Astrocyte (in vitro differentiated cells and primary cell): ENCODE data around the gene PRKCH. TPM values are rescaled to one million over a fixed set of nuclear protein-coding genes. Genes with fewer than 3 reads are reported as not detected.

Source experiments
- DNase-seq: peaks from one replicate; pipeline ENCODE4 v3.0.0-alpha.2; 2010; ENCODE audit warnings: low read depth
- FAIRE-seq: peaks from 2 replicates; lab custom pipeline; 2011; peaks lifted over from hg19 to GRCh38; lab: Jason Lieb, UNC
- H2AFZ ChIP-seq: 2 replicates; pipeline ENCODE4 v1.6.0; 2012; ENCODE audit warnings: low read depth, low read length, inconsistent platforms
- H3K27ac ChIP-seq: 2 replicates; pipeline ENCODE4 v1.5.1; 2011; ENCODE audit warnings: low read depth, low read length, inconsistent platforms
- H3K27me3 ChIP-seq: 2 replicates; pipeline ENCODE4 v1.6.0; 2011; ENCODE audit warnings: low read length, inconsistent platforms; ENCODE audit not compliant: insufficient read depth
- H3K36me3 ChIP-seq: 2 replicates; pipeline ENCODE4 v1.5.1; 2011; ENCODE audit warnings: low read length, inconsistent platforms; ENCODE audit not compliant: insufficient read depth
- H3K4me1 ChIP-seq: 2 replicates; pipeline ENCODE4 v1.5.1; 2011; ENCODE audit warnings: low read length, inconsistent platforms; ENCODE audit not compliant: insufficient read depth
- H3K4me2 ChIP-seq: 2 replicates; pipeline ENCODE4 v1.6.0; 2012; ENCODE audit warnings: low read length, inconsistent platforms
- H3K4me3 ChIP-seq: 2 replicates; pipeline ENCODE4 v1.5.1; 2011; ENCODE audit warnings: low read depth, mild to moderate bottlenecking, low read length, inconsistent platforms; ENCODE audit not compliant: insufficient read depth
- H3K79me2 ChIP-seq: 2 replicates; pipeline ENCODE4 v1.6.0; 2012; ENCODE audit warnings: mild to moderate bottlenecking, low read length, inconsistent platforms; ENCODE audit not compliant: insufficient read depth
- H3K9ac ChIP-seq: 2 replicates; pipeline ENCODE4 v1.6.0; 2012; ENCODE audit warnings: mild to moderate bottlenecking, low read length, inconsistent platforms
- H3K9me3 ChIP-seq: 2 replicates; pipeline ENCODE4 v1.5.1; 2012; ENCODE audit warnings: low read depth, mild to moderate bottlenecking, low read length, inconsistent platforms; ENCODE audit not compliant: insufficient read depth
- H4K20me1 ChIP-seq: 2 replicates; pipeline ENCODE4 v1.6.0; 2012; ENCODE audit warnings: low read length, inconsistent platforms; ENCODE audit not compliant: insufficient read depth
- H3K27ac Mint-ChIP-seq: one replicate; pipeline ENCODE4 v1.8.0; 2021; ENCODE audit warnings: mild to moderate bottlenecking, mixed read lengths; ENCODE audit not compliant: unreplicated experiment
- H3K27me3 Mint-ChIP-seq: one replicate; pipeline ENCODE4 v1.8.0; 2021; ENCODE audit warnings: low read depth, mixed read lengths; ENCODE audit not compliant: unreplicated experiment
- H3K36me3 Mint-ChIP-seq: one replicate; pipeline ENCODE4 v1.8.0; 2021; ENCODE audit warnings: low read depth, mixed read lengths; ENCODE audit not compliant: unreplicated experiment
- H3K4me1 Mint-ChIP-seq: one replicate; pipeline ENCODE4 v1.8.0; 2021; ENCODE audit warnings: low read depth, mixed read lengths; ENCODE audit not compliant: unreplicated experiment
- H3K4me3 Mint-ChIP-seq: one replicate; pipeline ENCODE4 v1.8.0; 2021; ENCODE audit warnings: mild to moderate bottlenecking, moderate library complexity, mixed read lengths; ENCODE audit not compliant: unreplicated experiment
- H3K9me3 Mint-ChIP-seq: one replicate; pipeline ENCODE4 v1.8.0; 2021; ENCODE audit warnings: mild to moderate bottlenecking, mixed read lengths; ENCODE audit not compliant: unreplicated experiment
- CTCF ChIP-seq: IDR thresholded peaks from 2 replicates; pipeline ENCODE4 v1.5.1; 2011; ENCODE audit warnings: low read depth, mild to moderate bottlenecking, inconsistent platforms, low read length, moderate library complexity; ENCODE audit not compliant: insufficient read depth
- EZH2 ChIP-seq: IDR thresholded peaks from 2 replicates; pipeline ENCODE4 v1.6.1; 2012; ENCODE audit warnings: mild to moderate bottlenecking, low read length, inconsistent platforms; ENCODE audit not compliant: insufficient read depth
- total RNA-seq: library from RNA; stranded (reverse); gene quantifications from 2 replicates; pipeline ENCODE4 v1.2.1, GENCODE V29; 2021

Gene PRKCH
- total RNA-seq, 1 donor from 2014 or later, result 6.0 TPM

GRCh38 chr14:61281948-61282275 is 39.5 kb upstream of the PRKCH start:
- H2AFZ ChIP-seq, result no peak overlapping the region
- H3K4me3 Mint-ChIP-seq, result no peak overlapping the region
- H3K79me2 ChIP-seq, result no peaks in the 10 kb centered on the region
- H3K36me3 ChIP-seq, result no peaks in the 10 kb centered on the region
- peaks cover 29% of the 10 kb centered on the region for H3K27me3 ChIP-seq
- H3K36me3 Mint-ChIP-seq, result peaks cover 1% of the 10 kb centered on the region
- no peak for DNase-seq
- no peaks in the 10 kb centered on the region for H4K20me1 ChIP-seq
- H3K27ac Mint-ChIP-seq, result no peak overlapping the region
- H3K4me2 ChIP-seq, result no peak overlapping the region
- H3K27ac ChIP-seq, result no peak overlapping the region
- peaks cover 5% of the 10 kb centered on the region for H3K9me3 ChIP-seq
- H3K4me1 ChIP-seq, result peaks cover 6% of the 10 kb centered on the region
- no peak for FAIRE-seq
- no peak overlapping the region for H3K4me3 ChIP-seq
- no peak overlapping the region for H3K9ac ChIP-seq
- peaks cover 2% of the 10 kb centered on the region for H3K9me3 Mint-ChIP-seq
- no peaks in the 10 kb centered on the region for H3K4me1 Mint-ChIP-seq
- TF ChIP-seq CTCF (no peak), EZH2 (no peak)
- H3K27me3 Mint-ChIP-seq, result peaks cover 33% of the 10 kb centered on the region

- no peak overlapping the region for H3K27ac Mint-ChIP-seq
- FAIRE-seq, result no peak
- no peak overlapping the region for H3K9ac ChIP-seq
Measured at GRCh38 chr14:61282746-61283145, 38.6 kb upstream of the PRKCH start.

More at GRCh38 chr14:61282746-61283145, 38.6 kb upstream of the PRKCH start:
- no peak overlapping the region for H2AFZ ChIP-seq
- Mint-ChIP-seq H3K36me3 (peaks cover 1% of the 10 kb centered on the region), H3K9me3 (peaks cover 2% of the 10 kb centered on the region), H3K4me1 (no peaks in the 10 kb centered on the region), H3K27me3 (peaks cover 33% of the 10 kb centered on the region), H3K4me3 (no peak overlapping the region)
- H3K4me2 ChIP-seq, result no peak overlapping the region
- no peaks in the 10 kb centered on the region for H4K20me1 ChIP-seq
- no peak for DNase-seq
- H3K36me3 ChIP-seq, result no peaks in the 10 kb centered on the region
- no peaks in the 10 kb centered on the region for H3K79me2 ChIP-seq
- H3K4me1 ChIP-seq, result peaks cover 6% of the 10 kb centered on the region
- H3K27ac ChIP-seq, result no peak overlapping the region
- peaks cover 28% of the 10 kb centered on the region for H3K27me3 ChIP-seq
- no peak overlapping the region for H3K4me3 ChIP-seq
- H3K9me3 ChIP-seq, result peaks cover 5% of the 10 kb centered on the region
- TF ChIP-seq CTCF (no peak), EZH2 (no peak)
